Right cardiac atrium (tissue), 5 donors: ENCODE results near the gene TSC22D3. TPM values are rescaled to one million over a fixed set of nuclear protein-coding genes. Genes with fewer than 3 reads are reported as not detected.

Experiments
- ATAC-seq, 2 donors: fragments of 200-7000 bp; cut with Tn5 transposase; one replicate each; pipeline versions ENCODE4 v1.8.0 to v1.9.1; 2020; ENCODE audit warnings: moderate library complexity in 2 of 2, mild to moderate bottlenecking in 1 of 2
- DNase-seq, 3 donors: peaks; one replicate each; pipeline ENCODE4 v3.0.0-alpha.2; 2020
- H3K27ac ChIP-seq: one replicate; pipeline ENCODE4 v1.5.1; 2013; ENCODE audit warnings: mild to moderate bottlenecking, low read length, control low read depth, moderate library complexity
- H3K27me3 ChIP-seq: one replicate; pipeline ENCODE4 v1.6.1; 2013; ENCODE audit not compliant: control insufficient read depth, insufficient read depth
- H3K4me1 ChIP-seq: one replicate; pipeline ENCODE4 v1.6.1; 2013; ENCODE audit warnings: low read length; ENCODE audit not compliant: control insufficient read depth, insufficient read depth
- H3K4me3 ChIP-seq: one replicate; pipeline ENCODE4 v1.5.1; 2013; ENCODE audit warnings: low read length, control low read depth
- H3K9me3 ChIP-seq: one replicate; pipeline ENCODE4 v1.6.1; 2013; ENCODE audit warnings: low read length; ENCODE audit not compliant: control insufficient read depth
- WGBS: extraction: QIAGEN DNeasy Blood & Tissue Kit; methylation state at CpG from one replicate; pipeline ENCODE4 v1.1.7; 2013; 5-methylcytosine and 5-hydroxymethylcytosine counted together
- intact Hi-C, 4 donors: fragments of 100-400 bp; cut with DNase I; formaldehyde crosslinking; loops; one replicate each; pipeline versions ENCODE4 v1.11.0 to v1.14.0; 2022 to 2023
- polyA plus RNA-seq: library from polyadenylated mRNA; stranded (reverse); fragments of 200-250 nt; gene quantifications from one replicate; pipeline ENCODE4 v1.2.3, GENCODE V29; 2013
- total RNA-seq, 4 donors: library from RNA; stranded (reverse); fragmentation: NEBNext Ultra II Directional; extraction: Animal tissue kit (Norgen Biotek cat#: 25700); gene quantifications; one replicate each; pipeline ENCODE4 v1.2.1, GENCODE V29; 2021
- donor health status: healthy with polysubstance abuse.
- donor health status: DM: no; HTN: yes; CAD: no.
- donor health status: DM: no; HTN: no; CAD: no.
- donor health status: DM: no; HTN: yes; CAD: no; lungs with severe emphysema.
- donor health status: DM: yes; HTN: yes; CAD: no.

The TSC22D3 gene
- total and polyA plus RNA-seq, 5 donors = 52.6 to 129 (median 75.9) TPM

- no peaks in the 10 kb centered on the region for H3K27me3 ChIP-seq
- no peak for ATAC-seq
- H3K9me3 ChIP-seq = no peaks in the 10 kb centered on the region
- 53% methylated on average over 1 of the region's 1 CpG for WGBS
- no peak overlapping the region for H3K27ac ChIP-seq
- intact Hi-C loops = no loop called here
- H3K4me3 ChIP-seq = no peak overlapping the region
- no peak for DNase-seq
- H3K4me1 ChIP-seq = peaks cover 28% of the 10 kb centered on the region
These were observed 45.3 kb downstream of the TSC22D3 start for GRCh38 chrX:107730298-107730655.

GRCh38 chrX:107729558-107730297, 45.9 kb downstream of the TSC22D3 start:
- intact Hi-C loops = no loop called here
- peak; percentile 38 to 70 for ATAC-seq

DNA sequence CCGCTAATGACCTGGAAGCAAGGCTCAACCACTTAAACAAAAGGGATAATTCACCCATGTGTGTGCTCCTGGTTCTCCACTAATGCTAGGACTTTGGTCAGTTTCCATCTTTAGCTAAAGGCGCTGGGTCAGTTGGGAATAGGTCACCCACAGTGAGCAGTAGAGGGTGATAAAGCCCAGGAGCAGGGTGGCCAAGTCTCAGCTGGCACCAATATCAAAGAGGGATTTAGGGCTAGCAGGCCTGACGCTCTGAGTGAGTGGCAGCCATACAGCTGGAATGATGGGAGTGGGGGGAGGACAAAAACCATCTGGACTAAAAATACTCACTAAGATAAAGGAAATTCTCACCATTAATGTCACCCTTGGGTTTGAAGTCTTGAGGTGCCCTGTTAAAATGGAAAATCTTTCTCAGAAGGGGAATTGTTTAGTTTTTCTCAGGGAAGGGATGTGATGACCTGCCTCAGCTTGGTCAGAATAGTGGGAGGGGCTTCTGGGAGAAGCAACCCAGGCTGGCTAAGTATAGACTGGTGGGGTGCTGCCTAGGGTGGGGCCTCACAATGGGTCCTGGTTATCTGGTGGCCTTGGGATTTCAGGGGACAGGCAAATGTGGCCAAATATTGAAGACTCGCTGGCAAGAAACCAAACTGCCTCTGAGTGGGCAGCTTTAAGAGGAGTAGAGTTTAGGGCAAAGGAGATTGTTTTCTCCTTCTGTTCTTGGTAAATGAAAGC, 47.1 kb downstream of the TSC22D3 start:
- no peaks in the 10 kb centered on the region for H3K27me3 ChIP-seq
- DNase-seq (no peak), ATAC-seq (peak; percentile 29 to 37)
- H3K27ac ChIP-seq = peak overlapping the region; percentile 80
- intact Hi-C loops = no loop called here
- H3K4me1 ChIP-seq = peaks cover 28% of the 10 kb centered on the region
- 59% methylated on average over 4 of the region's 4 CpGs for WGBS
- no peaks in the 10 kb centered on the region for H3K9me3 ChIP-seq
- no peak overlapping the region for H3K4me3 ChIP-seq

More at GRCh38 chrX:107729558-107730297, 45.9 kb downstream of the TSC22D3 start:
- no peak overlapping the region for H3K4me3 ChIP-seq
- WGBS = 46% methylated on average over 8 of the region's 8 CpGs
- DNase-seq = peak; percentile 49 to 82 (median 75)
- H3K4me1 ChIP-seq = peaks cover 28% of the 10 kb centered on the region
- no peaks in the 10 kb centered on the region for H3K9me3 ChIP-seq
- H3K27me3 ChIP-seq = no peaks in the 10 kb centered on the region
- H3K27ac ChIP-seq = peak overlapping the region; percentile 80

DNA sequence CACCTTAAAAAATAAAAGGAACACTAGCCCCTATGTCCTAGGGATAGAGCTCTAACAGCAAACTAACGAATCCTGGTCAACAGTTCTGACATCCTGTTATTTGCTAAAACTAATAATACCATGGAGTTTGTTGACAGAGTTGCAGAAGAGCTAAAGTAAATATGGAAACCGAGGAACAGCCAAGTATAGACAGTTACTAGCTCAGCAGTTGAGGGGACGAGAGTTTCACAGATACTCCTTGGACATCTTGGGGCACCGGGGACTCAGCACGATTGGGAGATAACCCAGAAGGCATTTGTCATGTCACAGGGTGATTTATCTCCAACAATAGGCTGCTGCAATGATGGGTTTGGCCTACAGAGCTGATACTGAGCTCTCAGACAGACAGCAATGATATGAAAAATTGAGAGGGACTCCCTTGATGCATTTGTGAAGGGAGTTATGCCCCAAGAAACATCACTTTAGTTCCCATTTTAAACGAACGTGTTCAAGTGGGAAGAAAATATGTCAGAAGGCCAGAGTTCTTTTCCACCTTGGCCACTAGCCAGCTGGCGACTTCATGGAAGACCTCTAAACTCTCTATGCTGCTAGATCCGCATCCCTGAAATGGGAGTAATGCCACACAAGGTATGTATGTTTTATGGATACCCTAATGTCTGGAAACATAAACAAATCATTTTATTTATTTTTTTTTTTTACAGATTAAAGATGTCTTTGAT, 48.6 kb downstream of the TSC22D3 start:
- ATAC-seq (no peak), DNase-seq (peak in 1 of 3 donors; percentile 37)
- intact Hi-C loops = no loop called here
- Histone ChIP-seq H3K27me3 (no peaks in the 10 kb centered on the region), H3K4me1 (peaks cover 25% of the 10 kb centered on the region), H3K9me3 (no peaks in the 10 kb centered on the region), H3K4me3 (no peak overlapping the region), H3K27ac (peak overlapping the region; percentile 26)
- 31% methylated on average over 9 of the region's 9 CpGs for WGBS

DNA sequence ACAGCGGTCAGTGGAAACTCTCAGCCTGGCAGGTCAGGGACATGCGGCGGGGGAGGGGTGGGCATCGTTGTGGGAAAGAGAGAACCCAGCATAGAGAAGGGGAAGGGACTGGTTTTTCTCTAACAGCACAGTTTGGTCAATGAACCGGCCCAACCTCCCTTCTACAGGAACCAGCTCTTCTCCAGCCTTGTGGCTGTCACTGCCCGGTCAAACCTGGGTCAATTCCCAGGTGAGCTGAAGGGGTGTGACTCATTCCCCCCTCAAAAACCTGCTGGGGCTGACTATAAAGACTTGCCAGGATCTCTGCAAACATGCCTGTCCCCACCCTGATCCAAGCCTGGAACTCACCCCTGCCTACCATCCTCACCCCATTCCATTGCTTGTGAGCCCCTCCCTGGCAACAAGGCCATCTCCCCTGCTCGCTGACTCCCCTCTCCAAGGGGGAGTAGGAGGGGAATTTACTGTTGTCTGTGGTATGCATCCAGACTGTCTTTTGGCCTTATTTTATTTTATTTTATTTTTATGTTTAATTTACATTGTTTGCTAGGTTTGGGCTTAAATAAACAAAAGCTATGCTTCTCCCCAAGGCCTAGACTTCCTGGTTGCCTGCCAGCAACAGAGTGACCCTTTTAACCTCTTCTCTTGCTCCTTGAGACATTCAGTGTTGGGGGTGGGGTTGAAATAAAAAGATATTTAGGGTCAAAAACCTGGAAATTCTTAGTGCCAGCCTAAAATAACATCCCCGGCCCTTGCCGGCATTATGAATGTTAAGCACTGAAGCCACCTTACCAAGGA, 49.6 kb downstream of the TSC22D3 start:
- no peak overlapping the region for H3K4me3 ChIP-seq
- H3K4me1 ChIP-seq = peaks cover 24% of the 10 kb centered on the region
- intact Hi-C loops = no loop called here
- H3K9me3 ChIP-seq = no peaks in the 10 kb centered on the region
- WGBS = 74% methylated on average over 9 of the region's 9 CpGs
- DNase-seq = peak in 1 of 3 donors; percentile 55
- H3K27me3 ChIP-seq = no peaks in the 10 kb centered on the region
- H3K27ac ChIP-seq = peak overlapping the region; percentile 37
- no peak for ATAC-seq

DNA sequence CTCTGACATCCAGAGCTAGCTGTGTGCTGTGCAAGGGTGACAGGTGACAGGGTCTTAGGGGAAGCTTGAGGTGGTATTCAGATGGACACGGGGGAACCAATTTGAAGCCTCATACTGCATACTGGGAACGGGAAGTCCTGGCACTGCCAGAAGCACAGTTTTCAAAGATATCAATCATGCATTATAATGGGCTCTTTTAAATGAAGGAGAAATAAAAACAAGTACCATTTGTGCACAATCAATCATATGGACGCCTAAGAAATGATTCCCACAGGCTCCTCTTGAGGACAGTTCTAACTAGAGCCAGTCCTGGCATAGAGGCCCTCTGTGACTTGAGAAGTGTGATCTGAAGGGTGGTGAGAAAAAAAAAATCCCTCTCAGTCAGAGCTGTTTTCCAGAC, 50.9 kb downstream of the TSC22D3 start:
- no peak for ATAC-seq
- H3K4me1 ChIP-seq = peaks cover 18% of the 10 kb centered on the region
- 77% methylated on average over 3 of the region's 3 CpGs for WGBS

DNA sequence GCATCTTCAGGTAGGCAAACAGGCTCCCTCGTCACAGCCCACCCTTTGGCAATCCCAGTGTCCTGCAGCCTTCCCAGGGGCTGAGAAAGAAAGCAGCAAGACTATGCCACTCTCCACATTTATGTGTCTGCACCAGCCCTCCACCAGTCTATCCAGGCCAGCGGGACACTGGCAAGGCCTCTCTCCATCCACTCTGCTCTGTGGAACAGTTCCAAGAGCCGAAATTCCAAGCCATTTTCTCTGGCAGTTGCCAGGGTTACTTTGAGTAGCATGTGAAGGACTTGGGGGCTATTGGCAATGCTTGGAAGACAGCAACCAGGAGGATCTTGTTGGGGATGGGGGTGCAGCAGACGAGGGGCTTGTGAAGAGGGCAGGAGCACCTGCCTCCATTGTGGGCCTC, 52.1 kb downstream of the TSC22D3 start:
- no peak for DNase-seq
- no peaks in the 10 kb centered on the region for H3K9me3 ChIP-seq
- ATAC-seq = no peak
- peaks cover 16% of the 10 kb centered on the region for H3K4me1 ChIP-seq
- no peak overlapping the region for H3K4me3 ChIP-seq
- no peaks in the 10 kb centered on the region for H3K27me3 ChIP-seq
- H3K27ac ChIP-seq = no peak overlapping the region
- intact Hi-C loops = loop anchor here in 1 of 4 donors (5.0 kb wide), 1 partner anchor 49 kb away; no protein-coding TSS in a partner anchor
- 87% methylated on average over 4 of the region's 4 CpGs for WGBS

More for the DNA sequence above, 50.9 kb downstream of the TSC22D3 start:
- Histone ChIP-seq H3K9me3 (no peaks in the 10 kb centered on the region), H3K27ac (no peak overlapping the region), H3K4me3 (no peak overlapping the region), H3K27me3 (no peaks in the 10 kb centered on the region)
- intact Hi-C loops = loop anchor here in 1 of 4 donors (5.0 kb wide), 1 partner anchor 48 kb away; no protein-coding TSS in a partner anchor
- no peak for DNase-seq

GRCh38 chrX:107721966-107722707, 53.5 kb downstream of the TSC22D3 start:
- 77% methylated on average over 5 of the region's 5 CpGs for WGBS
- H3K4me1 ChIP-seq = peaks cover 22% of the 10 kb centered on the region
- peak overlapping the region; percentile 45 for H3K27ac ChIP-seq
- no peak overlapping the region for H3K4me3 ChIP-seq
- H3K9me3 ChIP-seq = no peaks in the 10 kb centered on the region
- intact Hi-C loops = loop anchor here in 1 of 4 donors (5.0 kb wide), 1 partner anchor 50 kb away; no protein-coding TSS in a partner anchor
- H3K27me3 ChIP-seq = no peaks in the 10 kb centered on the region
- no peak for ATAC-seq
- no peak for DNase-seq

DNA sequence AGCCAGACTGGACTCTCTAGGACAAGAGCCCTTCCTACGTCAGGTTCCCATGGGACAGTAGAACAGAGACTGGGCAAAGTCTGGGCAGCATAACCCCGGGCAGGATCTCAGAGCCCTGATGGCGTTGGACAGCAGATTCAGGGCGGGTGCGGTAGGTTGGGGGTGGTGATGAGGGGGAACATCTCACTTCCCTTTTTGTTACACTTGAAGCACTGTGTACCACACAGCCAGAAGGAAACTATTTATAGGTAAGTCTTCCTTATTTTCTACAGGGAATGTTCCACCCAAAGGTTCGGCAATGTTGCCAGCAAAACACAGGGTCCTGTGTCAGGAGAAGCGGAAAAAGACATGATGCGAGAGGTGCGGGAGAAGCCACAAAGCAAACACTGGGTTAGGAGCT, 54.3 kb downstream of the TSC22D3 start:
- Histone ChIP-seq H3K9me3 (no peaks in the 10 kb centered on the region), H3K4me1 (peaks cover 19% of the 10 kb centered on the region), H3K4me3 (no peak overlapping the region), H3K27me3 (no peaks in the 10 kb centered on the region), H3K27ac (peak overlapping the region; percentile 56)
- 55% methylated on average over 9 of the region's 9 CpGs for WGBS
- no peak for ATAC-seq
- intact Hi-C loops = loop anchor here in 1 of 4 donors (5.0 kb wide), 1 partner anchor 51 kb away; no protein-coding TSS in a partner anchor
- peak in 1 of 3 donors; percentile 49 for DNase-seq
